ENCODE measurements around the gene ROBO2. TPM values are rescaled to one million over a fixed set of nuclear protein-coding genes. Genes with fewer than 3 reads are reported as not detected.

The ROBO2 gene
- total and polyA plus RNA-seq, 2 experiments from 2014 or later, result 1.5 to 7.8 TPM

GRCh38 chr3:77084511-77084910 lies 44.6 kb downstream of the ROBO2 start:
- Mint-ChIP-seq H3K9me3 (no peaks in the 10 kb centered on the region), H3K27ac (no peak overlapping the region), H3K4me3 (no peak overlapping the region), H3K27me3 (ENCODE audit: insufficient read depth, low read depth, poor library complexity) (no peaks in the 10 kb centered on the region), H3K36me3 (ENCODE audit: low read depth) (no peaks in the 10 kb centered on the region), H3K4me1 (peaks cover 19% of the 10 kb centered on the region)
- Histone ChIP-seq H3K27ac (ENCODE audit: low read depth) (no peak overlapping the region), H4K20me1 (replicated peaks; ENCODE audit: insufficient read depth) (no peaks in the 10 kb centered on the region), H3K36me3 (ENCODE audit: insufficient read depth) (no peaks in the 10 kb centered on the region), H3K4me3 (no peak overlapping the region), H3K79me2 (replicated peaks; ENCODE audit: insufficient read depth) (no peaks in the 10 kb centered on the region), H3K27me3 (ENCODE audit: insufficient read depth) (no peaks in the 10 kb centered on the region), H3F3A (replicated peaks; ENCODE audit: low read depth) (no peaks in the 10 kb centered on the region), H3K4me1 (ENCODE audit: insufficient read depth) (peaks cover 15% of the 10 kb centered on the region), H3K4me2 (no peak overlapping the region), H3K9me2 (ENCODE audit: insufficient read depth) (no peaks in the 10 kb centered on the region), H2AFZ (0 out of 2 replicates have a peak overlapping the region, but pooled peaks have one; percentile 2)
- TF ChIP-seq ZNF462 (CRISPR knock-in tag; IDR thresholded peaks at IDR 0.05), result no peak
- no peak for TF ChIP-seq STAT1 (IDR thresholded peaks at IDR 0.05; ENCODE audit: unreplicated experiment)
- TF ChIP-seq REST (IDR thresholded peaks at IDR 0.05; ENCODE audit: unreplicated experiment), result no peak
- TF ChIP-seq ETS1 (IDR thresholded peaks at IDR 0.05), result no peak
- no peak for TF ChIP-seq CTCF (conservative IDR thresholded peaks at IDR 0.05; ENCODE audit: low read depth in 2 of 2)
- TF ChIP-seq EZH2 (IDR thresholded peaks at IDR 0.05; ENCODE audit: low read depth, unreplicated experiment), result no peak
- no peak for TF ChIP-seq NANOG (IDR thresholded peaks at IDR 0.05; ENCODE audit: borderline replicate concordance)
- ATAC-seq (no peak), DNase-seq (ENCODE audit: low spot score) (no peak)
